Hematopoietic multipotent progenitor cell (in vitro differentiated cells): ENCODE data around the gene WNT3A. TPM values are rescaled to one million over a fixed set of nuclear protein-coding genes. Genes with fewer than 3 reads are reported as not detected.
A peak's percentile ranks its signal among the peaks of the same experiment; 100 is the strongest.

Source experiments
- DNase-seq, 3 donors: peaks; one replicate each; pipeline ENCODE4 v3.0.0-alpha.2; 2011 to 2015; ENCODE audit warnings: low read depth in 2 of 3, low spot score in 2 of 3
- small RNA-seq: library from RNA; depleted of rRNA; stranded (forward); fragments of <200 nt; gene quantifications from one replicate; pipeline ENCODE3, GENCODE V24; 2012
- total RNA-seq: library from RNA; depleted of rRNA; stranded (reverse); fragments of >200 nt; gene quantifications from one replicate; pipeline ENCODE4 v1.2.3, GENCODE V29; 2012

WNT3A gene
- total RNA-seq, 1 donor: not detected

- DNase-seq: peak; percentile 94 to 99 (median 97)
Measured at GRCh38 chr1:228109073-228109961, 102.5 kb downstream of the WNT3A start, which contains the start of gene MRPL55. Gene MRPL55, minus strand, starts transcription at chr1:228109299. Its CDS starts 1,039 bp downstream, at chr1:228108260.

- peak in 1 of 3 donors; percentile 29 for DNase-seq
Measured at GRCh38 chr1:228109962-228110488, 103.2 kb downstream of the WNT3A start.

- DNase-seq: no peak
Measured at GRCh38 chr1:228110556-228110955, 103.8 kb downstream of the WNT3A start.

Small RNAs within 50 kb of the gene (small RNA-seq; reads per million reads assigned to genes)
- not detected for gene SEPT14P17

Other genes starting within 250 kb of the WNT3A start
- not detected for gene PRSS38, start 191.3 kb upstream of the WNT3A start, total RNA-seq
- gene WNT9A, start 59.1 kb upstream of the WNT3A start, total RNA-seq: 0.27 TPM
- 272 TPM for gene ARF1, start 75.7 kb downstream of the WNT3A start, total RNA-seq
- gene C1orf35, start 96.3 kb downstream of the WNT3A start, total RNA-seq: 18.6 TPM
- gene MRPL55, start 102.3 kb downstream of the WNT3A start, total RNA-seq: 82.7 TPM
- gene GUK1, start 133.3 kb downstream of the WNT3A start, total RNA-seq: 238 TPM
- 12.7 TPM for gene GJC2, start 142.9 kb downstream of the WNT3A start, total RNA-seq
- 10.8 TPM for gene IBA57, start 158.8 kb downstream of the WNT3A start, total RNA-seq
- gene OBSCN, start 201.0 kb downstream of the WNT3A start, total RNA-seq: 85.9 TPM